GM21515 (cell line): ENCODE results near the gene ZSCAN5C.
"Not testable (repeated sequence)": the region's sequence is repeated elsewhere in the genome, so short reads cannot be mapped to it uniquely, and the experiment has no call there.

Experiments used
- ATAC-seq: cut with Tn5 transposase; IDR thresholded peaks from one replicate; pipeline ENCODE4 v1.9.1; 2021; ENCODE audit not compliant: unreplicated experiment

The ZSCAN5C gene

DNA sequence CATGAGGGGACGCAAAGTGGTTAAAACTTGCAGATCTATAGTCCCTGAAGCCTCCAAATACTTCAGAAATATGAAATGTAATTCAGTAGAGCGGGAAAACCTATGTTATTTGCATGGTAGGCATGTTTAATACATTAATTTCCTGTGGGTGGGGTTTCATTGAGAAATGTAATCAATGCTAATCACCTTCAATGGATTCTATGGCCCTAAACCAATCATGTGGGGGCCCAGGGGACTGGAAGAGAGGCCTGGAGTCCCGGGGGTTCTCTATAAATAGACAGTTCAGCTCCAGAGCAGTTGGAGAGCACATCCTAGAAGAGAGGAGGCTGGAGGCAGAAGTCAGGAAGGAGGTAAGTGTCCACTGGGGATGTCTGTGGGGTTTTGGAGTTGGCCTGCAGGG is at the start of gene ZSCAN5C:
TSS of gene ZSCAN5C (plus strand) at position 301 of the 400 bp plus-strand sequence. CDS start 3,641 bp downstream, outside the sequence.
- ATAC-seq = no peak

DNA sequence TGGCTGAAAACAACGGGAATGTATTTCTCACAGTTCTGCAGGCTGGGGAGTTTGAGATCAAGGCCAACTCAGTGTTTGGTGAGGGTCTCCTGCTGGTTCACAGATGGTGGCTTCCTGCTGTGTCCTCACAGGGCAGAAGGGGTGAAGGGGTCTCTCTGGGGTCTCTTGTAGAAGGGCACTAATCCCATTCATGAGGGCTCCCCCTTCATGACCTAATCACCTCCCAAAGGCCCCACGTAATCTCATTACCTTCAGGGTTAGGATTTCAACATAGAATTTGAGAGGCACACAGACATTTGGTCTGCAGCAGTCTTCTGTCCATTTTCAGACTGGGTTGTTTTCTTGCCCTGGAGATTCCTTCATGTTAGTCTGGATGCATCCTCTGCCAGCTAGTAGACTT is 49.4 kb upstream of the ZSCAN5C start:
- ATAC-seq = no peak

- ATAC-seq = no peak
Measured at GRCh38 chr19:56153507-56153906, 48.6 kb upstream of the ZSCAN5C start.

- ATAC-seq = no peak
Measured at GRCh38 chr19:56155124-56155687, 46.9 kb upstream of the ZSCAN5C start.

- ATAC-seq = no peak
Measured at GRCh38 chr19:56156768-56157167, 45.3 kb upstream of the ZSCAN5C start.

DNA sequence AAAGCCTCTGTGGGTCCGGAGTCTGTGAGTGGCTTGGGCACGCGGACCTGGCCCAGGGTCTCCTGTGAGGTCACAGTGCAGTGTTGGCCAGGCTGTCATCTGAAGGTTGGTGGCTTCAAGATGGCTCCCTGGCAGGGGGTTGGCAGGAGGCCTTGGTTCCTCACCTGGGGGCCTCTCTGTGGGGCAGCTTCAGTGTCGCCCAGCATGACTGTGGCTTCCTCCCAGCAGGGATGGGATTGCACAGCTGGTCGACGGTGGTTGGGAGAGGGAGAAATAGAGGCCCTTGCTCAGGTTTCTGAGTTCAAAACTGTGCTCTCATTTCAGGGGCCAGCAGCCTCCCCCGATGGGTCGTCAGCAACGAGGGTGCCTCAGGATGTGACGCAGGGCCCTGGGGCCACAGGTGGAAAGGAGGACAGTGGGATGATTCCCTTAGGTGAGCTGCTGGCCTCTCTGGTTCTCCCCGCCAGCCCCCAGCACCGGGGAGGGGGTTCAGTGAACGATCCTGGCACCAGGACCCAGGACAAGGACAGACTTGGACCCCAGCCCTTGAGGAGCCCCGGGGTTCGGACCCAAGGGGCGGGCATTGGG is 43.8 kb upstream of the ZSCAN5C start:
- no peak for ATAC-seq

- no peak for ATAC-seq
Measured at GRCh38 chr19:56159009-56159559, 43.0 kb upstream of the ZSCAN5C start.

DNA sequence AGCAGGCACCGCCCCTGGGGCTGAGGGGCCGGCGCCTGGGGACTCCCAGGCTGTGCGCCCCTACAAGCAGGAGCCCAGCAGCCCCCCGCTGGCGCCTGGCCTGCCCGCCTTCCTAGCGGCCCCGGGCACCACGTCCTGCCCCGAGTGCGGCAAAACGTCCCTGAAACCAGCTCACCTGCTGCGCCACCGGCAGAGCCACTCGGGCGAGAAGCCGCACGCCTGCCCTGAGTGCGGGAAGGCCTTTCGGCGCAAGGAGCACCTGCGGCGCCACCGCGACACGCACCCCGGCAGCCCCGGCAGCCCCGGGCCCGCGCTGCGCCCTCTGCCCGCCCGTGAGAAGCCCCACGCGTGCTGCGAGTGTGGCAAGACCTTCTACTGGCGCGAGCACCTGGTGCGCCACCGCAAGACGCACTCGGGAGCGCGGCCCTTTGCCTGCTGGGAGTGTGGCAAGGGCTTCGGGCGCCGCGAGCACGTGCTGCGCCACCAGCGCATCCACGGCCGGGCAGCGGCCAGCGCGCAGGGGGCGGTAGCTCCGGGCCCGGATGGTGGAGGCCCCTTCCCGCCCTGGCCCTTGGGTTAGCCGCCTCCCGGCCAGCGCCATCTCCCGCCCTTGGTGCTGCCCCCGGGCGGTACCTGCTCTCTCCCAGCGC is 42.3 kb upstream of the ZSCAN5C start:
- ATAC-seq = no peak

GRCh38 chr19:56161534-56161933 is 40.5 kb upstream of the ZSCAN5C start:
- no peak for ATAC-seq

GRCh38 chr19:56162258-56162657 is 39.8 kb upstream of the ZSCAN5C start:
- no peak for ATAC-seq

GRCh38 chr19:56163097-56163496 is 39.0 kb upstream of the ZSCAN5C start:
- no peak for ATAC-seq

DNA sequence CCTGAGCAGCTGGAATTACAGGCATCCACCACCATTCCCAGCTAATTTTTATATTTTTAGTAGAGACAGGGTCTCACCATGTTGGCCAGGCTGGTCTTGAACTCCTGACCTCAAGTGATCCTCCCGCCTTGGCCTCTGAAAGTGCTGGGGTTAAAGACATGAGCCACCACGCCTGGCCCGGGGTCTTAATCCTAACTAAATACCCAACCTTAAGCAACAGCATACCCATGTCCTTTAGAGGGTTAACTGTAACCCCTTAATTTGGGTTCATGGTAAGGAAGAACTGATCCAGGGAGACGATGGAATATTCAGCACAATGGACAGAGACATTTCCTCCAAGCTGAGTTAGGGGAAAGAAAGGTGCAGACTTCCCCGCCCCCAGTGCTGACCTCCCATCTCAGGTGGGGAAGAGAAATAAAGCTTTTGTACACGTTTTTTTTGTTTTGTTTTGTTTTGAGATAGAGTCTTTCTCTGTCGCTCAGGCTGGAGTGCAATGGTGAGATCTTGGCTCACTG is 35.0 kb upstream of the ZSCAN5C start:
- ATAC-seq = no peak

- no peak for ATAC-seq
Measured at GRCh38 chr19:56170261-56170660, 31.8 kb upstream of the ZSCAN5C start.

- ATAC-seq = no peak
Measured at GRCh38 chr19:56174086-56174485, 28.0 kb upstream of the ZSCAN5C start.

DNA sequence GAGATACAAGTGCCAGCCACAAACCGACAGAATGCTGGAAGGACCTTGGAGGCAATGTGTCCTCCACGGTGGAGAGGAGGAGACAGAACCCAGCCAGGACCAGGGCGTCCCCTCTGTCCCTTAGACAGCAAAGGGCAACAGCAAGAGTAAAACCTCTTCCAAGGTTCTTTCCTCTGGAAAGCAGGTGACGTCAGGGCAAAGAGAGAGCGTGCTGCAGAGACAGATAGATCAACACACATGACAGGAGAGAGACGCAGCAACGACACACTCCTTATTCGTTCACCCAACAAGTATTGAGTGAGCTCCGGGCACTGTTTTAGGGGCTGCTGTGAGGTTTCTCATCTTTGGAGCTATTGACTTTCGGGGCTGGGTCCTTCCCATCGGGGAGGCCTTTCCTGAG is 27.5 kb upstream of the ZSCAN5C start:
- ATAC-seq = no peak

DNA sequence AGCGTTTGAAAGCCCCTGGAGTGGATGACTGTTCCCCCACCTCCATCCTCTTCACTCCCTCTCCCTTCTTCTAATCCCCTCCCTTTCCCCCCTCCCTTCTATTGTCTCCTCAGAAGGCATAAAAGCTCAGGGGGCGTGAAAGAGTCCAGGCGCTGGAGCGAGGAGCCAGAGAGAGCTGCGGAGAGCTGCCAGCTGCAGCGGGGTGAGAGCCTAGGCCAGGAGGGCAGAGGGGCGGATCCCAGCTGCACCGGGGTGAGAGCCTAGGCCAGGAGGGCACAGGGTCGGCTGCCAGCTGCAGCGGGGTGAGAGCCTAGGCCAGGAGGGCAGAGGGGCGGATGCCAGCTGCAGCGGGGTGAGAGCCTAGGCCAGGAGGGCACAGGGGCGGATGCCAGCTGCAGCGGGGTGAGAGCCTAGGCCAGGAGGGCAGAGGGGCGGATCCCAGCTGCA is 26.2 kb upstream of the ZSCAN5C start, which contains the start of gene GALP:
TSS of gene GALP (plus strand) at position 148 of the 447 bp plus-strand sequence. CDS start 1,101 bp downstream, outside the sequence.
- ATAC-seq = not testable (repeated sequence)

DNA sequence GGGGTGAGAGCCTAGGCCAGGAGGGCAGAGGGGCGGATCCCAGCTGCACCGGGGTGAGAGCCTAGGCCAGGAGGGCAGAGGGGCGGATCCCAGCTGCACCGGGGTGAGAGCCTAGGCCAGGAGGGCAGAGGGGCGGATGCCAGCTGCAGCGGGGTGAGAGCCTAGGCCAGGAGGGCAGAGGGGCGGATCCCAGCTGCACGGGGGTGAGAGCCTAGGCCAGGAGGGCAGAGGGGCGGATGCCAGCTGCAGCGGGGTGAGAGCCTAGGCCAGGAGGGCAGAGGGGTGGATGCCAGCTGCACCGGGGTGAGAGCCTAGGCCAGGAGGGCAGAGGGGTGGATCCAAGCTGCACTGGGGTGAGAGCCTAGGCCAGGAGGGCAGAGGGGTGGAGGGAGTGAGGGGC is 25.8 kb upstream of the ZSCAN5C start:
- ATAC-seq = not testable (repeated sequence)

DNA sequence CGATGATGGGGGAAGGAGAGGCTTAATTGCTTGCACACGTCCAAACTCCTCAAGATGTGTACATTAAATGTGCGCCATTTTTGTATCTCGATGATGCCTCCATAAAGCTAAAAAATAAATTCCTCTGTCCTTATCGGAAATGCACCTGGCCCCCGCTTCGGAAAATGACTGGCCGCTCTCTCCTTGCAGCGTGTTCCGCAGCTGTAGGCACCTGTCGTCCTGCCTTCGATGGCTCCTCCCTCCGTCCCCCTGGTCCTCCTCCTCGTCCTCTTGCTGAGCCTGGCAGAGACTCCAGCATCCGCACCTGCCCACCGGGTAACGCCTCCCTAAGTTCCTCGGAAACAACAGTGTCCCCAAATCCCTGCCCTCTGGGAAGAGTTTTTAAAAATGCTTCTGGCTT is 25.2 kb upstream of the ZSCAN5C start:
- ATAC-seq = no peak

DNA sequence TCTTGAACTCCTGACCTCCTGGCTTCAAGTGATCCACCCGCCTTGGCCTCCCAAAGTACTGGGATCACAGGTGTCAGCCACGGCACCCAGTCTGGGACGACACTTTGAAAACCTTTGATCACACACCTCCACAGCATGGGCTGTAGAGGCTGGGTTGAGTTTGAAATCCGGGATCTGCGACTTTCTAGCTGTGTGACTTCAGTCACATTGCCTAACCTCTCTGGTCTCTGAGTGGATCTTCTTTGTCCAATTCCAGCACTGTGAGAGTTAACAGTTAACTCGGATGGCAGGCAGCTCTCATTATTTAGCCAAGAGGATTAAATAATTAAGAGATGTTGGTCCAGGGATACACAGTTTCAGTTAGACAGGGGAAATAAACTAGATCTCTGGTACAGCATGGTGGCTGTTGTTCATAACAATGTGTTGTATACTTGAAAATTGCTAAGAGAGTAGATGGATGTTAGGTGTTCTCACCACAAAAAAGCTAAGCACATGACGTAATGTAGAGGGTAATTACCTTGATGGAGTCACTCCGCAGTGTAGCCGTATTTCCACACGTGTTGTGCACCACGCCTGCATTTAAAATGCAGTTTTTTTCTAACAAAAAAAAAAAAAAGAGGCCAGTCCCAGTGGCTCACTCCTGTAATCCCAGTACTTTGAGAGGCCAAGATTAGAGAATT is 24.4 kb upstream of the ZSCAN5C start:
- ATAC-seq = no peak

GRCh38 chr19:56189785-56190184 is 12.3 kb upstream of the ZSCAN5C start:
- no peak for ATAC-seq

DNA sequence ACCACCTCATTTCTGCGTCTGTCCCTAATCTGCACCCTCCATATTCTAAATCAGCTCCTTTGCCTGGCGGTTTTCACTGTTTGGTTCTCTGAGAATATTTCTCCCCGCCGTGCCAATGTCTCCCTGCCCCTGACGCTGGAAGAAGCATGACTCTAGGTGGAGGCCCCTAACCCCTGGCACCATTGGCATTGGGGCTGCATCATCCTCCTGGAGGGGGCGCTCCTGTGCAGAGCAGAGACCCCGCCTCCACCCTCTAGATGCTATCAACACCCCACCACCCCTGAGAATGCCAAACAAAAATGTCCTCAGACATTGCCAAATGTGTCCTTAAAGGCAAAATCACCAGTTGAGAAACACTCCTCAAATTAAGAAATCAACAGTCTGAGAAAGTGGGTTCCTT is 11.0 kb upstream of the ZSCAN5C start:
- ATAC-seq = no peak
